ENCODE results near the gene NAPA. TPM values are rescaled to one million over a fixed set of nuclear protein-coding genes. Genes with fewer than 3 reads are reported as not detected.
A peak's percentile ranks its signal among the peaks of the same experiment; 100 is the strongest.

Gene NAPA
- total and polyA plus RNA-seq, 8 donors, result 47.2 to 121 (median 60.4) TPM

- FAIRE-seq (no peak), ATAC-seq (no peak), DNase-seq (peak in 2 of 6 donors; percentile 29 to 37)
- peaks cover 2 to 44% (median 9%) of the 10 kb centered on the region in 3 donors for H3K36me3 ChIP-seq
- no peaks in the 10 kb centered on the region for H3K4me1 ChIP-seq
- H3K9me3 ChIP-seq, result no peaks in the 10 kb centered on the region
- 63 to 70% methylated on average over 3 of the region's 3 CpGs for WGBS, 2 donors
- TF ChIP-seq CTCF (IDR thresholded peaks at IDR 0.05), result no peak
- no peaks in the 10 kb centered on the region for H3K27me3 ChIP-seq
- H3K27ac ChIP-seq, result no peak overlapping the region
- intact Hi-C loops (cut with DNase I), result no loop called here
- no peak overlapping the region for H3K4me3 ChIP-seq
Observed at GRCh38 chr19:47490847-47491246, 24.0 kb downstream of the NAPA start.

GRCh38 chr19:47490031-47490430, 24.8 kb downstream of the NAPA start:
- H3K4me1 ChIP-seq, result no peaks in the 10 kb centered on the region
- no peak for TF ChIP-seq CTCF (IDR thresholded peaks at IDR 0.05)
- no peaks in the 10 kb centered on the region for H3K27me3 ChIP-seq
- H3K4me3 ChIP-seq, result no peak overlapping the region
- intact Hi-C loops (cut with DNase I), result no loop called here
- FAIRE-seq (no peak), DNase-seq (peak in 1 of 6 donors; percentile 12), ATAC-seq (no peak)
- no peaks in the 10 kb centered on the region for H3K9me3 ChIP-seq
- H3K27ac ChIP-seq, result no peak overlapping the region
- peaks cover 2 to 44% (median 9%) of the 10 kb centered on the region in 3 donors for H3K36me3 ChIP-seq
- 84 to 90% methylated on average over 7 of the region's 7 CpGs for WGBS, 2 donors

- no peak for FAIRE-seq
- intact Hi-C loops (cut with DNase I), result no loop called here
- 87 to 89% methylated on average over 17 of the region's 17 CpGs for WGBS, 2 donors
- TF ChIP-seq CTCF (IDR thresholded peaks at IDR 0.05), result no peak
- H3K9me3 ChIP-seq, result no peaks in the 10 kb centered on the region
- DNase-seq, result peak in 2 of 6 donors; percentile 38
- H3K4me1 ChIP-seq, result no peaks in the 10 kb centered on the region
- H3K4me3 ChIP-seq, result no peak overlapping the region
- no peaks in the 10 kb centered on the region for H3K27me3 ChIP-seq
- peaks cover 2 to 44% (median 9%) of the 10 kb centered on the region in 3 donors for H3K36me3 ChIP-seq
- no peak for ATAC-seq
- no peak overlapping the region for H3K27ac ChIP-seq
Observed at GRCh38 chr19:47489072-47489914, 25.6 kb downstream of the NAPA start.

GRCh38 chr19:47487551-47488515, 27.0 kb downstream of the NAPA start:
- Histone ChIP-seq H3K9me3 (no peaks in the 10 kb centered on the region), H3K27ac (no peak overlapping the region), H3K27me3 (no peaks in the 10 kb centered on the region), H3K36me3 (peaks cover 2 to 39% (median 9%) of the 10 kb centered on the region in 3 donors), H3K4me3 (no peak overlapping the region), H3K4me1 (no peaks in the 10 kb centered on the region)
- TF ChIP-seq CTCF (IDR thresholded peaks at IDR 0.05), result no peak
- 84 to 92% methylated on average over 18 to 19 of the region's 19 CpGs for WGBS, 2 donors
- intact Hi-C loops (cut with DNase I), result no loop called here
- no peak for FAIRE-seq
- no peak for ATAC-seq
- DNase-seq, result peak in 1 of 6 donors; percentile 67

All from pancreas (tissue), 10 donors.